GM20000 (cell line): ENCODE measurements around the gene ASIC1.
A peak's percentile ranks its signal among the peaks of the same experiment; 100 is the strongest.

ENCODE experiments used
- DNase-seq: peaks from one replicate; pipeline ENCODE4 v3.0.0; 2012; ENCODE audit warnings: low spot score
- TF ChIP-seq, protein P1 (sequence below): IDR thresholded peaks from 2 replicates; pipeline ENCODE4 v1.5.1; 2012; ENCODE audit warnings: mild to moderate bottlenecking, control low read depth; ENCODE audit errors: extremely low read depth, missing control alignments

The ASIC1 gene

DNA sequence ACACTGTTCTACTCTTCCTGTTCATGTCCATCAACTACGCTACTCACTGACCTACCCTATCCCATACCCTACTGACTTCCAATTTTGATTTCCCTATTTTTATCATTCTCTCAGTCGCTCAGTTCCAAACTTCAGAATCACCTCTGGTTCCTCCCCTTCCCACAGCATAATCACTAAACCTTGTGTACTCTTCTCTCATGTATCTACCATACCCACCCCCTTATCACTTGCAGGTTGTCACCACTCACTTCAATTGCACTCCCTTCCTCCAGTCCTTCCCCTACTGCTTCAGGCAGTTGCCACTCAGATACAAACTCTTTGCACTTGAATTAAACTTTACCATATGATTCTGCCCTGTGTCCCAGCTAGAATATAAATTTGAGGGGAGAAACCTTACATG is 38.4 kb upstream of the ASIC1 start:
- TF ChIP-seq, protein P1, sequence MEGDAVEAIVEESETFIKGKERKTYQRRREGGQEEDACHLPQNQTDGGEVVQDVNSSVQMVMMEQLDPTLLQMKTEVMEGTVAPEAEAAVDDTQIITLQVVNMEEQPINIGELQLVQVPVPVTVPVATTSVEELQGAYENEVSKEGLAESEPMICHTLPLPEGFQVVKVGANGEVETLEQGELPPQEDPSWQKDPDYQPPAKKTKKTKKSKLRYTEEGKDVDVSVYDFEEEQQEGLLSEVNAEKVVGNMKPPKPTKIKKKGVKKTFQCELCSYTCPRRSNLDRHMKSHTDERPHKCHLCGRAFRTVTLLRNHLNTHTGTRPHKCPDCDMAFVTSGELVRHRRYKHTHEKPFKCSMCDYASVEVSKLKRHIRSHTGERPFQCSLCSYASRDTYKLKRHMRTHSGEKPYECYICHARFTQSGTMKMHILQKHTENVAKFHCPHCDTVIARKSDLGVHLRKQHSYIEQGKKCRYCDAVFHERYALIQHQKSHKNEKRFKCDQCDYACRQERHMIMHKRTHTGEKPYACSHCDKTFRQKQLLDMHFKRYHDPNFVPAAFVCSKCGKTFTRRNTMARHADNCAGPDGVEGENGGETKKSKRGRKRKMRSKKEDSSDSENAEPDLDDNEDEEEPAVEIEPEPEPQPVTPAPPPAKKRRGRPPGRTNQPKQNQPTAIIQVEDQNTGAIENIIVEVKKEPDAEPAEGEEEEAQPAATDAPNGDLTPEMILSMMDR, result no peak

DNA sequence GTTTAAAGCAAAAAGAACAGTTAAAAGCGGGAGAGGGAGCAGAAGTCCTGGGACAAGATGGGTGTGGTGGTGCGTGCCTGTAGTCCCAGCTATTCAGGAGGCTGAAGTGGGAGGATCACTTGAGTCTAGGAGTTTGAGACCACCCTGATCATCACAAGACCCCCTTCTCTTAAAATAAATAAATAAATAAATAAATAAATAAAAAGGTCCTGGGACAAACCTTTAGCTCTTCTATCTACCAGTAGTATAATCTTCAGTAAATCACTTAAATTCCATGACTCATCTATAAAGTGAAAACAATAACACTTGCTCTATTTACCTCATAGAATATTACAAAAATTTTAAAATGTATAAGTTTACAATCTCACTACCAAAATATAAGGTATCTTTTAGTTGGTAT is 37.9 kb upstream of the ASIC1 start:
- DNase-seq, result no peak
- TF ChIP-seq, protein P1, result no peak

More for the DNA sequence above, 38.4 kb upstream of the ASIC1 start:
- DNase-seq, result no peak

DNA sequence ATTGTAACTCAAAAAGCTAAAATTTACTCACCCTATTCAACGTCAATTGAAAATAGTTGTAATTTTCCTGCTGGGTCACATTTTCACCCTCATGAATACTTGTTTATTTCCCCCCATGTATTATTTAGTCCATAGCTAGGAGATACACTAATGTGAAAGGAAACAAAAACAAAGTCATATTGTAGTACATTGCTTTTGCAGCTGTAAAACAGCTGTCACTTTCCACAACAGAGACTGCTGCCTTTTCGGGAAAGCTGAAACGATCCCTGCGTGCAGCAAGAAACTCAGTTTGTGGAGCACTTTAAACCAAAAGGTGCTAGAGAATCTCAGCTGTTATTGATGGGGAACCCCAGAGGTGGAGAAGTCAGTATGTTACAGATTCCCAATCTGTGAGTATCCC is 36.4 kb upstream of the ASIC1 start:
- TF ChIP-seq, protein P1, result no peak

DNA sequence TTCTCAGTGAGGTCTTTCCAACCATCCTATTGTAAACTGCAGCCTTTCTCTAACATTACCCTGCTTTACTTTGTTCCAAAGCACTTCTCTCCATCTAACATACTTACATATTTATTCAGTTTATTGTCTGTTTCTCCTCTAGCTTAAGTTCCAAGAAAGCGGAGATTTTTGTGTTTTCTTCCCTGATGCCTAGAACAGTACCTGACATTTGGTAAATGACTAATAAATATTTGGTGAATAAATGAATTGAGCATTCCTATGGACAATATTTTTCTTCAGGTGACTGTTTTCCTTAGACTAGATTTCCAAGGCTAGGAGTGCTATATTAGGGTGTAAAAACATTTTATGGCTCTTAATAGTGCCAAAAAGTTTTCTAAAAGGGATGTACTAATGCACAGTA is 34.5 kb upstream of the ASIC1 start:
- no peak for DNase-seq
- TF ChIP-seq, protein P1, result no peak

More for the DNA sequence above, 36.4 kb upstream of the ASIC1 start:
- DNase-seq, result no peak

DNA sequence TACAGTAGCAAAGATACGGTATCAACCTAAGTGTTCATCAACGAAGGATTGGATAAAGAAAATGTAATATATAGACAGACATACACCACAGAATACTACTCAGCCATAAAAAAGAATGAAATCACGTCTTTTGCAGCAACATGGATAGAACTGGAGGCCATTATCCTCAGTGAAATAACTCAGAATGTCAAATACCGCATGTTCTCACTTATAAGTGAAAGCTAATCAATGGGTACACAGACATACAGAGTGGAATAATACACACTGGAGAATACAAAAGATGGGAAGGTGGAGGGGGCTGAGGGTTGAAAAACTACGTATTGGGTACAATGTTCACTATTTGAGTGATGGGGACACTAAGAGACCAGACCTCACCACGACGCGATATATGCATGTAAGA is 33.2 kb upstream of the ASIC1 start:
- no peak for DNase-seq
- TF ChIP-seq, protein P1, result no peak

DNA sequence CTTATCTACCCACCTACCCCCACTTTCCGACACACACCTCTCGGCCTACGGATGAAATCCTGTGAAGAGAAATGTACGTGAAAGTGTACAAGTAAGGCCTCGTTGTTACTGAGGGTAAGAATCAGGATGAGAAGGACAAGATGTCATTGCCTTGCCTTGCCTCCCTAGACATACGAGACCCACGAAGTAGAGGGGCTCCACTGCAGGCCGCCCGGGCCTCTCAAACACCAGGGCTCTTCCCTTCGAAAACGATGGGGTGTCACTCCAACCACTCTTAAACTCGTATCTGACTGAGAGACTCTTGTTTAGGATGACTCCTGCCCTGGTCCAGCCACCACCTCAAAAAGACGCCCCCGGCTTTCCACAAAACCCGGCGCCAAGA is 32.6 kb upstream of the ASIC1 start:
- TF ChIP-seq, protein P1, result no peak
- DNase-seq, result no peak

DNA sequence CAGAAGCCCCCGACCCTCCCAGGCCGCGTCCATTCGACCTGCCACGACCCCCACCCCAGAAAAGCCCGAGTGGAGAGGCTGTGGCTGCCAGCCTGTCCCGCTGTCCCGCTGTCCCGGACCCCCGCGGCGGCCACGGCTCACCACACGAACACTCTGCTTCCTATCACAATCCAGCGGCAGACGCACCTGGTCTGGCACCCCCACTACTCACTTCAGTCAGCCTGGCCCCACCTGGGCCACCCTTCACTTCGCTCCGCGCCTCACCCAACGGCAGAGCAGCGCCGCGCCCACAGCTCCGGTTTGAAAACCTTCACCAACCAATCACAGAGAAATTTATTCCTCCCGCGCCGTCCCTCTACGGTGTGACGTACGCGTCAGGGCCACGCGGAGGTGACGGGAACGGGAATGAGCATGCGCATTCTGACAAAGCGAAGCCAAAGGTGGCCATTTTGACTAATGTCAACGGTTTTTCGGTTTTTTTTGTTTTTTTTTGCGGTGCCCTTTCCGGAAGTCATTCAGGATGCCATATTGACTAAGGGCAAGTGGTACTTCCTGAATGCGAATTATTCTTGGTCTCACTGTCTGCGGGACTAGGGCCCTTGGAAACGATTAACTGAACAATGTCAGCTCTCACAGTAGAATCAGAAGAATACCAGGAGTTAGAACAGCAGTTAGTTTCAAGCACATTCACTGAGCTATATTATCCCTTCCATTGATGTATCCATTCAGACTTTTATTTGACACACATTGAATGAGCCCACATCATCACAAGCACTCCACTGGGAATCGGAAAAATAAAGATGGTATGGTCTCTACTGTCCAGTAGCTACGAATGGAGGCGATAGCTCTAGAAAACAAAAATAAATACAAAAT is 32.0 kb upstream of the ASIC1 start, which contains the start of gene RACGAP1:
Gene RACGAP1, minus strand, starts transcription at position 308 of the 873 bp plus-strand sequence. CDS start 8,779 bp downstream, outside the sequence.
- TF ChIP-seq, protein P1, result no peak
- peak; percentile 97 for DNase-seq
